Breast epithelium (tissue), 4 donors: Measurements from ENCODE around the gene MEIS2. TPM values are rescaled to one million over a fixed set of nuclear protein-coding genes. Genes with fewer than 3 reads are reported as not detected.
A peak's percentile ranks its signal among the peaks of the same experiment; 100 is the strongest.

ENCODE experiments used
- DNase-seq, 2 donors: peaks; one replicate each; pipeline ENCODE4 v3.0.0-alpha.2; 2019; ENCODE audit warnings: low spot score in 2 of 2
- H3K27ac ChIP-seq, 2 donors: fragments of 200-600 bp; sonication (generic) in 1 of 2; one replicate each; pipeline ENCODE4 v1.5.1; 2016 to 2019; ENCODE audit warnings: mild to moderate bottlenecking in 1 of 2
- H3K27me3 ChIP-seq, 2 donors: fragments of 200-600 bp; sonication (generic) in 1 of 2; one replicate each; pipeline versions ENCODE4 v1.5.1 to v1.6.0; 2017 to 2019; ENCODE audit warnings: control low read depth in 1 of 2, mild to moderate bottlenecking in 1 of 2
- H3K36me3 ChIP-seq: fragments of 200-600 bp; one replicate; pipeline ENCODE4 v1.5.1; 2019
- H3K4me1 ChIP-seq, 2 donors: fragments of 200-600 bp; sonication (generic); one replicate each; pipeline ENCODE4 v1.5.1; 2016 to 2019; ENCODE audit warnings: control low read depth in 1 of 2
- H3K4me3 ChIP-seq, 3 donors: fragments of 200-600 bp; sonication (generic); 1 replicate in 2 of 3; 2 replicates in 1 of 3; pipeline ENCODE4 v1.5.1; 2016 to 2019; ENCODE audit warnings: mild to moderate bottlenecking in 3 of 3, moderate library complexity in 2 of 3
- H3K9me3 ChIP-seq, 2 donors: fragments of 200-600 bp; sonication (generic) in 1 of 2; one replicate each; pipeline ENCODE4 v1.5.1; 2016 to 2019; ENCODE audit warnings: control low read depth in 1 of 2
- CTCF ChIP-seq, 3 donors: fragments of 450-650 bp; IDR thresholded peaks; one replicate each; pipeline ENCODE4 v1.5.1; 2016 to 2017; ENCODE audit warnings: antibody characterized with exemption in 3 of 3, mild to moderate bottlenecking in 3 of 3, moderate library complexity in 3 of 3
- POLR2A ChIP-seq: fragments of 450-650 bp; IDR thresholded peaks from one replicate; pipeline ENCODE4 v1.6.1; 2016; ENCODE audit warnings: antibody characterized with exemption, mild to moderate bottlenecking, moderate library complexity
- POLR2AphosphoS5 ChIP-seq, 3 donors: sonication (generic); formaldehyde crosslinking; IDR thresholded peaks; one replicate each; pipeline ENCODE4 v1.6.1; 2017; ENCODE audit warnings: antibody characterized with exemption in 3 of 3
- intact Hi-C: fragments of 100-400 bp; cut with DNase I; formaldehyde crosslinking; loops from one replicate; pipeline ENCODE4 v1.15.1; 2023; ENCODE audit warnings: low total_unique reads
- total RNA-seq, 3 donors: library from RNA; depleted of rRNA; stranded (reverse); fragments of >200 nt; gene quantifications; one replicate each; pipeline ENCODE4 v1.1.0, GENCODE V29; 2016

The MEIS2 gene
- total RNA-seq, 3 donors from 2014 or later: 18.2 to 55.8 (median 28.5) TPM

- DNase-seq: no peak
Observed at GRCh38 chr15:37117030-37117429, 16.7 kb upstream of the MEIS2 start.

GRCh38 chr15:37115538-37115937 is 15.2 kb upstream of the MEIS2 start:
- H3K4me3 ChIP-seq: no peak overlapping the region
- intact Hi-C loops: no loop called here
- no peaks in the 10 kb centered on the region for H3K36me3 ChIP-seq
- TF ChIP-seq POLR2A: no peak
- TF ChIP-seq CTCF (IDR thresholded peaks at IDR 0.05): no peak
- TF ChIP-seq POLR2AphosphoS5 (IDR thresholded peaks at IDR 0.05): no peak
- no peaks in the 10 kb centered on the region for H3K9me3 ChIP-seq
- DNase-seq: no peak
- H3K4me1 ChIP-seq: no peaks in the 10 kb centered on the region
- H3K27me3 ChIP-seq: no peaks in the 10 kb centered on the region
- no peak overlapping the region for H3K27ac ChIP-seq

More at GRCh38 chr15:37117030-37117429, 16.7 kb upstream of the MEIS2 start:
- no peaks in the 10 kb centered on the region for H3K36me3 ChIP-seq
- intact Hi-C loops: no loop called here
- no peak overlapping the region for H3K27ac ChIP-seq
- TF ChIP-seq POLR2A (no peak), POLR2AphosphoS5 (IDR thresholded peaks at IDR 0.05) (no peak), CTCF (IDR thresholded peaks at IDR 0.05) (no peak)
- H3K27me3 ChIP-seq: no peaks in the 10 kb centered on the region
- H3K9me3 ChIP-seq: no peaks in the 10 kb centered on the region
- no peak overlapping the region for H3K4me3 ChIP-seq
- H3K4me1 ChIP-seq: no peaks in the 10 kb centered on the region

- Histone ChIP-seq H3K27ac (peak overlapping the region in 1 of 2 donors; percentile 24), H3K4me1 (no peaks in the 10 kb centered on the region), H3K36me3 (no peaks in the 10 kb centered on the region), H3K4me3 (no peak overlapping the region), H3K9me3 (no peaks in the 10 kb centered on the region), H3K27me3 (no peaks in the 10 kb centered on the region)
- TF ChIP-seq CTCF (IDR thresholded peaks at IDR 0.05) (no peak), POLR2A (no peak), POLR2AphosphoS5 (IDR thresholded peaks at IDR 0.05) (no peak)
- intact Hi-C loops: loop anchor here (5.0 kb wide), 1 partner anchor 106 kb away; no protein-coding TSS in a partner anchor
- no peak for DNase-seq
Observed at GRCh38 chr15:37112971-37113670, 12.8 kb upstream of the MEIS2 start.

GRCh38 chr15:37112171-37112570 is 11.8 kb upstream of the MEIS2 start:
- Histone ChIP-seq H3K4me3 (no peak overlapping the region), H3K9me3 (no peaks in the 10 kb centered on the region), H3K27me3 (peaks cover 0 to 3% of the 10 kb centered on the region in 2 donors), H3K4me1 (no peaks in the 10 kb centered on the region), H3K27ac (peak overlapping the region in 1 of 2 donors; percentile 79), H3K36me3 (no peaks in the 10 kb centered on the region)
- intact Hi-C loops: loop anchor here (5.0 kb wide), 1 partner anchor 105 kb away; no protein-coding TSS in a partner anchor
- no peak for DNase-seq
- peak in 1 of 3 donors; percentile 28 for TF ChIP-seq POLR2AphosphoS5 (IDR thresholded peaks at IDR 0.05)
- no peak for TF ChIP-seq POLR2A
- no peak for TF ChIP-seq CTCF (IDR thresholded peaks at IDR 0.05)

- H3K4me3 ChIP-seq: peak overlapping the region; percentile 41 to 49 (median 42)
- intact Hi-C loops: loop anchor here (5.0 kb wide), 1 partner anchor 104 kb away; no protein-coding TSS in a partner anchor
Observed at GRCh38 chr15:37111427-37111717, 11.0 kb upstream of the MEIS2 start.

More at GRCh38 chr15:37111427-37111717, 11.0 kb upstream of the MEIS2 start:
- Histone ChIP-seq H3K4me1 (no peaks in the 10 kb centered on the region), H3K9me3 (no peaks in the 10 kb centered on the region), H3K27ac (peak overlapping the region; percentile 66 to 79), H3K36me3 (no peaks in the 10 kb centered on the region), H3K27me3 (peaks cover 0 to 8% of the 10 kb centered on the region in 2 donors)
- no peak for DNase-seq
- no peak for TF ChIP-seq POLR2AphosphoS5 (IDR thresholded peaks at IDR 0.05)
- TF ChIP-seq CTCF (IDR thresholded peaks at IDR 0.05): no peak
- TF ChIP-seq POLR2A: no peak
